Gastroesophageal sphincter (tissue), 3 donors: ENCODE measurements around the gene IL36B.

Source experiments
- POLR2A ChIP-seq, 2 donors: fragments of 450-650 bp; IDR thresholded peaks; one replicate each; pipeline ENCODE4 v1.6.1; 2017; ENCODE audit warnings: antibody characterized with exemption in 2 of 2, mild to moderate bottlenecking in 2 of 2, moderate library complexity in 1 of 2
- POLR2AphosphoS5 ChIP-seq: sonication (generic); formaldehyde crosslinking; IDR thresholded peaks from one replicate; pipeline ENCODE4 v1.6.1; 2017; ENCODE audit warnings: antibody characterized with exemption
- TF ChIP-seq, protein P1 (sequence below), 4 experiments: fragments of 200-600 bp in 2 of 4; fragments of 450-650 bp in 2 of 4; sonication (generic) in 1 of 4; IDR thresholded peaks; one replicate each; pipeline ENCODE4 v1.5.1; 2017 to 2019; ENCODE audit warnings: antibody characterized with exemption in 4 of 4, mild to moderate bottlenecking in 2 of 4, moderate library complexity in 2 of 4

DNA sequence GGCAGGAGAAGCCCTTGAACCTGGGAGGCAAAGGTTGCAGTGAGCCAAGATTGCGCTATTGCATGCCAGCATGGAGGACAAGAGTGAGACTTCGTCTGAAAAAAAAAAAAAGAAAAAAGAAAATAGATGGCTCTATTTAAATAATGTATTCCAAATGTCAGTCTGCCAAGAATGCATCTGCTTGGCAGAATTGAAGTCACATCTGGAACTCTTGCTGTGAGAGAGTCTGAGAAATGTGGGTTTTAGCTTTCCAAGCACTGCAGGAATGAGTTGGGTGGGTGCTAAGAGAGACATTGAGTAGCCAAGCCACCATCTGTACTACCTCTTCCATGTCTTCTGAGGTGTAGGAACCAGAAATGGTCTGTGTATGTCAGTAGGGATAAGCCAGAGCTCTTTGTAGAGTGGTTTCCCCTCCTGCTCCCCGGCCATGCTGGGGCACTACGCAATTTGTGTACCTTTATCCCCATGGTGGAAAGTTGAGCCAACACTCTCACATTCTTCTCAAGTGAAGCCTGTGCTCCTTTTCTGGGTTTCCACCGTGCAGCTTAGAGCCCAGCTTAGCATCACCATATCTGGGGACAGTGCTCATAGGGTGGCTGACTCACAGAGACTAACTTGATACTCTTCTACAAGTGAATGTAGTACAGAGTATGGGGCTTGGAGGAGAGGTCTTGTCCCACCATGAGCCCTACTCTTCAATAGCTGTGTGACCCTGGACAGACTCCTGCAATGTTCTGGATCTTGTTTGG is 40.4 kb upstream of the IL36B start:
- TF ChIP-seq, protein P1, sequence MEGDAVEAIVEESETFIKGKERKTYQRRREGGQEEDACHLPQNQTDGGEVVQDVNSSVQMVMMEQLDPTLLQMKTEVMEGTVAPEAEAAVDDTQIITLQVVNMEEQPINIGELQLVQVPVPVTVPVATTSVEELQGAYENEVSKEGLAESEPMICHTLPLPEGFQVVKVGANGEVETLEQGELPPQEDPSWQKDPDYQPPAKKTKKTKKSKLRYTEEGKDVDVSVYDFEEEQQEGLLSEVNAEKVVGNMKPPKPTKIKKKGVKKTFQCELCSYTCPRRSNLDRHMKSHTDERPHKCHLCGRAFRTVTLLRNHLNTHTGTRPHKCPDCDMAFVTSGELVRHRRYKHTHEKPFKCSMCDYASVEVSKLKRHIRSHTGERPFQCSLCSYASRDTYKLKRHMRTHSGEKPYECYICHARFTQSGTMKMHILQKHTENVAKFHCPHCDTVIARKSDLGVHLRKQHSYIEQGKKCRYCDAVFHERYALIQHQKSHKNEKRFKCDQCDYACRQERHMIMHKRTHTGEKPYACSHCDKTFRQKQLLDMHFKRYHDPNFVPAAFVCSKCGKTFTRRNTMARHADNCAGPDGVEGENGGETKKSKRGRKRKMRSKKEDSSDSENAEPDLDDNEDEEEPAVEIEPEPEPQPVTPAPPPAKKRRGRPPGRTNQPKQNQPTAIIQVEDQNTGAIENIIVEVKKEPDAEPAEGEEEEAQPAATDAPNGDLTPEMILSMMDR (IDR thresholded peaks at IDR 0.05) = no peak
- TF ChIP-seq POLR2A (IDR thresholded peaks at IDR 0.05) (no peak), POLR2AphosphoS5 (no peak)
